Erythroblast (primary cell): ENCODE results near the gene TRA2B.

Experiments used
- GATA1 ChIP-seq: IDR thresholded peaks from 2 replicates; pipeline ENCODE4 v1.6.1; 2011; ENCODE audit warnings: low read depth, mild to moderate bottlenecking, control low read depth, low read length, moderate library complexity
- POLR2A ChIP-seq: IDR thresholded peaks from 2 replicates; pipeline ENCODE4 v1.6.1; 2011; ENCODE audit warnings: mild to moderate bottlenecking, low read length

- TF ChIP-seq POLR2A = no peak
- no peak for TF ChIP-seq GATA1
These were observed 5.3 kb upstream of the TRA2B start for GRCh38 chr3:185942907-185943759.
